Prostate gland (tissue), 2 donors: ENCODE data around the gene CARD18. TPM values are rescaled to one million over a fixed set of nuclear protein-coding genes. Genes with fewer than 3 reads are reported as not detected.
"Not testable (repeated sequence)": the region's sequence is repeated elsewhere in the genome, so short reads cannot be mapped to it uniquely, and the experiment has no call there.

Experiments
- DNase-seq: peaks from one replicate; pipeline ENCODE4 v3.0.0-alpha.2; 2019; ENCODE audit warnings: low spot score
- H3K27ac ChIP-seq, 2 donors: fragments of 200-600 bp; sonication (generic); 2 replicates each; pipeline ENCODE4 v1.5.1; 2017 to 2019
- H3K27me3 ChIP-seq: fragments of 200-600 bp; sonication (generic); replicated peaks from 2 replicates; pipeline ENCODE4 v1.5.1; 2019; ENCODE audit not compliant: insufficient read depth
- H3K36me3 ChIP-seq, 2 donors: fragments of 200-600 bp; sonication (generic); 1 replicate in 1 of 2; 2 replicates in 1 of 2; pipeline versions ENCODE4 v1.5.1 to v1.8.1; 2017 to 2019
- H3K4me1 ChIP-seq: fragments of 200-600 bp; sonication (generic); replicated peaks from 2 replicates; pipeline ENCODE4 v1.5.1; 2019
- H3K4me3 ChIP-seq, 2 donors: fragments of 200-600 bp; sonication (generic); 2 replicates each; pipeline ENCODE4 v1.5.1; 2017 to 2019
- H3K9me3 ChIP-seq: fragments of 200-600 bp; sonication (generic); 2 replicates; pipeline ENCODE4 v1.5.1; 2017
- POLR2A ChIP-seq: fragments of 450-650 bp; IDR thresholded peaks from one replicate; pipeline ENCODE4 v1.6.1; 2016; ENCODE audit warnings: antibody characterized with exemption, mild to moderate bottlenecking
- POLR2AphosphoS5 ChIP-seq: sonication (generic); formaldehyde crosslinking; IDR thresholded peaks from one replicate; pipeline ENCODE4 v1.6.1; 2017; ENCODE audit warnings: antibody characterized with exemption
- WGBS: methylation state at CpG from one replicate; pipeline ENCODE4 v1.1.5; 2018; 5-methylcytosine and 5-hydroxymethylcytosine counted together
- intact Hi-C: fragments of 100-400 bp; cut with DNase I; formaldehyde crosslinking; loops from one replicate; pipeline ENCODE4 v1.14.2; 2022
- total RNA-seq, 2 donors: library from RNA; depleted of rRNA; stranded (reverse); fragments of >200 nt; gene quantifications; one replicate each; pipeline ENCODE4 v1.1.0, GENCODE V29; 2016
- TF ChIP-seq, protein P1 (sequence below), 4 experiments: fragments of 200-600 bp in 2 of 4; fragments of 450-650 bp in 2 of 4; sonication (generic) in 2 of 4; IDR thresholded peaks; 1 replicate in 3 of 4; 2 replicates in 1 of 4; pipeline ENCODE4 v1.5.1; 2016 to 2019; ENCODE audit warnings: antibody characterized with exemption in 4 of 4, mild to moderate bottlenecking in 2 of 4, moderate library complexity in 2 of 4

Gene CARD18
- total RNA-seq, 2 donors from 2014 or later: not detected

DNA sequence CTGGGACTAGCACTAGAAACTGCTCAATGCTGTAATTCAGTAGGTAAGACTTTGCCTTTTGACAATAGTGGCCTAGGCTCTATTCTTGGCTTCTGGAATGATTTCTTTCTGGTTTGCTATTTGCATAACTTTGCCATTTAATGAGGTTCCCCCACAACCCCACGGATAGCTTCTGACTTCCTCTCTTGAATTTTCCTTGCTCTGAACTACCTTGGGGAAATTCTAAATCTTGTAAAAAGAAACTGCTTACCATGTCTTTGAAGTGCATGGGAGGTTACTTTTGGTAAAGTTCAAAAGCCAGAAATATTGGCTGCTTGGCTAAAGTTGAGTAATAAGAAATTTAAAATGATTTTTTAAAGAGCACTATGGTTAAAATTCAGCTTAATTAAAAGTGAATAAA, 35.3 kb downstream of the CARD18 start:
- intact Hi-C loops: no loop called here
- no peak for DNase-seq
- H3K27ac ChIP-seq: no peak overlapping the region
- no peak overlapping the region for H3K4me3 ChIP-seq
- no peaks in the 10 kb centered on the region for H3K9me3 ChIP-seq
- TF ChIP-seq POLR2A (no peak), POLR2AphosphoS5 (no peak)
- TF ChIP-seq, protein P1, sequence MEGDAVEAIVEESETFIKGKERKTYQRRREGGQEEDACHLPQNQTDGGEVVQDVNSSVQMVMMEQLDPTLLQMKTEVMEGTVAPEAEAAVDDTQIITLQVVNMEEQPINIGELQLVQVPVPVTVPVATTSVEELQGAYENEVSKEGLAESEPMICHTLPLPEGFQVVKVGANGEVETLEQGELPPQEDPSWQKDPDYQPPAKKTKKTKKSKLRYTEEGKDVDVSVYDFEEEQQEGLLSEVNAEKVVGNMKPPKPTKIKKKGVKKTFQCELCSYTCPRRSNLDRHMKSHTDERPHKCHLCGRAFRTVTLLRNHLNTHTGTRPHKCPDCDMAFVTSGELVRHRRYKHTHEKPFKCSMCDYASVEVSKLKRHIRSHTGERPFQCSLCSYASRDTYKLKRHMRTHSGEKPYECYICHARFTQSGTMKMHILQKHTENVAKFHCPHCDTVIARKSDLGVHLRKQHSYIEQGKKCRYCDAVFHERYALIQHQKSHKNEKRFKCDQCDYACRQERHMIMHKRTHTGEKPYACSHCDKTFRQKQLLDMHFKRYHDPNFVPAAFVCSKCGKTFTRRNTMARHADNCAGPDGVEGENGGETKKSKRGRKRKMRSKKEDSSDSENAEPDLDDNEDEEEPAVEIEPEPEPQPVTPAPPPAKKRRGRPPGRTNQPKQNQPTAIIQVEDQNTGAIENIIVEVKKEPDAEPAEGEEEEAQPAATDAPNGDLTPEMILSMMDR (IDR thresholded peaks at IDR 0.05): no peak
- 54% methylated on average over 1 of the region's 1 CpG for WGBS
- no peaks in the 10 kb centered on the region for H3K4me1 ChIP-seq
- no peaks in the 10 kb centered on the region for H3K27me3 ChIP-seq
- no peaks in the 10 kb centered on the region for H3K36me3 ChIP-seq

DNA sequence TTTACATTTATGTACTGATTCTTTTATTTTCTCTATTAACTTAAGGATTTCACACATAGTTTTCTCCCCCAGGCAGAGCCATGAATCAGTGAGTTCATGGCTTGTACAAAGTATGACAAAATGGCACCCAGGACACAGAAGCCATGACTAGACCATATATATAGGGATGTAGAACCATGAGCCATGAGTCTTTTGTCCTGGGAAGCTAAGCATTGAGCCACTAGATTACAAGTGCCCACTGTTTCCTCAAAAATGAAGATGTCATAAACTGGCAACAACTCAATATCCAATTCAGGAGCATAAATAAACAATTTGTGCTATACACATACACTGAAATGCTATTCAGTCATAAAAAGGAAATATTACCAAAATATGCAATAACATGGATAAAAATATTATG, 36.2 kb downstream of the CARD18 start:
- no peaks in the 10 kb centered on the region for H3K9me3 ChIP-seq
- no peaks in the 10 kb centered on the region for H3K27me3 ChIP-seq
- H3K4me1 ChIP-seq: no peaks in the 10 kb centered on the region
- H3K4me3 ChIP-seq: no peak overlapping the region
- TF ChIP-seq POLR2AphosphoS5 (no peak), POLR2A (no peak)
- TF ChIP-seq, protein P1 (IDR thresholded peaks at IDR 0.05): no peak
- intact Hi-C loops: no loop called here
- H3K36me3 ChIP-seq: no peaks in the 10 kb centered on the region
- DNase-seq: no peak
- no peak overlapping the region for H3K27ac ChIP-seq

DNA sequence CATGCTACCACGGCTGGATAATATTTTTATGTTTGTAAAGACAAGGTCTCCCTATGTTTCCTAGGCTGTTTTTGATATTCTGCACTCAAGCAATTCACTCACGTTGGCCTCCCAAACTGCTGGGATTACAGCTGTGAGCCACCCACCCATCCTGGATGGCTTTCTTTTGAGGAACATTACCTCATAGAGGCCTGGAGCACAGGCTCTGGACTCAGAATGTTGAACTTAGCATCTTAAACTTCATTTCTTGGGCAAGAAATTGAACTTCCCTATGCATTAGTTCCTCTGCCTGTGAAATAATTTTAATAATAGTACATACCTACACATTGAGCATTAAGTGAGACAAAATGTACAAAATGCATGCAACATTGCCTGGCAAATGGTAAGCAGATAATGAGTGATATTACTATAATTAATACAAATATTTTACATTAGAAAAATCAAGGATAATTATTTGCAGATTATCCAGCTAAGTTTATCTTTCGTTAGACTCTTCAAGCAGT, 37.4 kb downstream of the CARD18 start:
- H3K27me3 ChIP-seq, H3K36me3 ChIP-seq, H3K27ac ChIP-seq, DNase-seq, H3K4me1 ChIP-seq, H3K4me3 ChIP-seq, H3K9me3 ChIP-seq, intact Hi-C loops: not testable (repeated sequence)
- 100% methylated on average over 1 of the region's 3 CpGs for WGBS

DNA sequence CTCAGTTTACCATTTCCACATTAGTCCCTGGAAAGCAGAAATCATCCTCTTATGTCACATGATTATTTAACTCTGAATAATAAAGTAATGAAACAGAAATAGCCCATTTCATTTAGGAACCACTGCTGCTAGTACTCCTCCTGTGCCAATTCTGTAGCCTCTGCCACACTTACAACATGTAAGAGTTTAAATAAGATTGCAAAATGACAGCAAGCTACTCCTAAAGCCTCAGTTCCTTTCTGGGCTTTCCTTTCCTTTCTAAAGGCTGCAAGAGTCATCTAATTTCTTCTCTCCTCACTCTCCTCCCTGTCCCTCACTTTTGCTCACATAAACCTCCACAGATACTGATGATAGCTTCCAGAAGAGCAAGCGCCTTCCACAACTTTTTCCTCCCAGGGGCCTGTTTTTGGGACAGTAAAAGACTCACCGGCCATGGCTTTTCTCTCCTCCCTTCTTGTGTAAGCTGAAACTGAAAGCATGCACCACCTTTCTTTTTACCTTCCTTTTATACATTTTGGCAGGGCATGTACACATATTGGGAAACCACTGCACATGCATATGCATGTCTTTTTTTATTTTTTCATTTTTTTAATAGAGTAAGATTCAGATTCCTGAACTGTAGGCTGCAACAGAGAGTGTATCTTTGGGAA, 38.5 kb downstream of the CARD18 start:
- no peak overlapping the region for H3K27ac ChIP-seq
- H3K4me3 ChIP-seq: no peak overlapping the region
- intact Hi-C loops: no loop called here
- no peaks in the 10 kb centered on the region for H3K9me3 ChIP-seq
- H3K36me3 ChIP-seq: no peaks in the 10 kb centered on the region
- no peaks in the 10 kb centered on the region for H3K4me1 ChIP-seq
- no peaks in the 10 kb centered on the region for H3K27me3 ChIP-seq
- WGBS: 52% methylated on average over 2 of the region's 2 CpGs
- TF ChIP-seq, protein P1 (IDR thresholded peaks at IDR 0.05): no peak
- DNase-seq: no peak

DNA sequence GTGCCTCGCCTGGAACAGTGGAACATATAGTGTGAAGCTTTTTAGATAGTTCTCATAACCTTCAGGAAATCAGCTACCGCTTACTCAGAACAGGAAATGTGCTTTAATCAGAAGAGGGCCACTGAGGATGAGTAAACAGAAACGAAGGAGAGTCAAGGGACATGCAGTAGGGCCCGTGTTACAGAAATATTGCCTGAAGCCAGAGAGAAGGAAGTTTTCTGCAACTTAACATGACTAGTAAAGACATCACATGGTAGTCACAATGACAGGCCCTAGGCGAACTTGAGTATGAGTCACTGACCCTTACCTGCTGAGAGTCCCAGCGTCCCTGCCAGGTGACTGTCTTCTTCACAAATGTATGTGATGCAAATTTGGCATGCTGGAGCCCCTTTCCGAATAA, 39.4 kb downstream of the CARD18 start:
- 67% methylated on average over 7 of the region's 7 CpGs for WGBS
- Histone ChIP-seq H3K4me1 (no peaks in the 10 kb centered on the region), H3K4me3 (no peak overlapping the region), H3K9me3 (no peaks in the 10 kb centered on the region), H3K36me3 (no peaks in the 10 kb centered on the region), H3K27me3 (no peaks in the 10 kb centered on the region), H3K27ac (no peak overlapping the region)
- intact Hi-C loops: no loop called here
- TF ChIP-seq, protein P1 (IDR thresholded peaks at IDR 0.05): no peak
- TF ChIP-seq POLR2AphosphoS5 (no peak), POLR2A (no peak)
- no peak for DNase-seq

DNA sequence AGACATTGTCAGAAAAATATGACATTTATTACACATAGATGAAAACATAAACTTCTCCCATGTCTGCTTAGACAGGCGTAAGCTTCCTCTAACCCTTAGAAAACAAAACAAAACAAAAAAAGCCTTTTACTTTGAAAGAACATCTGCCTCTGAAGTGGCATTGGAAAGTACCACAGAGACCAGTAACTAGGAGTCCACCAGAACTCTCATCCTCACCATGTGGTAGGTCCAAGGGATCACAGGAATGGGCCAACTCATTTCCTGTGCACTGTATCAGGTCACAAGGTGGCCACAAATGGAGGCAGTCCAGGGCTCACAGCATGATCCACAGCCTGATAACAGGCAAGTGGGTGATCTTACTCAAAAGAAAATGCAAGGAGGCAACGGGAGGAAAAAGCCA, 40.0 kb downstream of the CARD18 start:
- H3K36me3 ChIP-seq, intact Hi-C loops, DNase-seq, H3K4me1 ChIP-seq, H3K27ac ChIP-seq, H3K9me3 ChIP-seq, H3K4me3 ChIP-seq, H3K27me3 ChIP-seq: not testable (repeated sequence)
- 85% methylated on average over 2 of the region's 2 CpGs for WGBS
